Stimulated activated CD4-positive, alpha-beta T cell treated with anti-CD3 and anti-CD28 coated beads, Interleukin-15, amount 100 ng/mL, for 48 hours (primary cell): ENCODE data around the gene PADI2.

Experiments used
- DNase-seq, 2 donors: peaks; one replicate each; pipeline ENCODE4 v3.0.0-alpha.2; 2020; ENCODE audit warnings: low read depth in 2 of 2

The PADI2 gene

GRCh38 chr1:17119076-17119772 is at the start of gene PADI2:
TSS of gene PADI2 (minus strand) at chr1:17119451. CDS start at chr1:17119371, 80 bp downstream.
- DNase-seq = peak; percentile 33 to 56

GRCh38 chr1:17168091-17168876 is 49.0 kb upstream of the PADI2 start:
- no peak for DNase-seq

GRCh38 chr1:17167786-17168090 is 48.5 kb upstream of the PADI2 start:
- DNase-seq = no peak

- no peak for DNase-seq
These were observed 48.0 kb upstream of the PADI2 start for GRCh38 chr1:17167041-17167785.

GRCh38 chr1:17165823-17166222 is 46.6 kb upstream of the PADI2 start:
- DNase-seq = no peak

DNA sequence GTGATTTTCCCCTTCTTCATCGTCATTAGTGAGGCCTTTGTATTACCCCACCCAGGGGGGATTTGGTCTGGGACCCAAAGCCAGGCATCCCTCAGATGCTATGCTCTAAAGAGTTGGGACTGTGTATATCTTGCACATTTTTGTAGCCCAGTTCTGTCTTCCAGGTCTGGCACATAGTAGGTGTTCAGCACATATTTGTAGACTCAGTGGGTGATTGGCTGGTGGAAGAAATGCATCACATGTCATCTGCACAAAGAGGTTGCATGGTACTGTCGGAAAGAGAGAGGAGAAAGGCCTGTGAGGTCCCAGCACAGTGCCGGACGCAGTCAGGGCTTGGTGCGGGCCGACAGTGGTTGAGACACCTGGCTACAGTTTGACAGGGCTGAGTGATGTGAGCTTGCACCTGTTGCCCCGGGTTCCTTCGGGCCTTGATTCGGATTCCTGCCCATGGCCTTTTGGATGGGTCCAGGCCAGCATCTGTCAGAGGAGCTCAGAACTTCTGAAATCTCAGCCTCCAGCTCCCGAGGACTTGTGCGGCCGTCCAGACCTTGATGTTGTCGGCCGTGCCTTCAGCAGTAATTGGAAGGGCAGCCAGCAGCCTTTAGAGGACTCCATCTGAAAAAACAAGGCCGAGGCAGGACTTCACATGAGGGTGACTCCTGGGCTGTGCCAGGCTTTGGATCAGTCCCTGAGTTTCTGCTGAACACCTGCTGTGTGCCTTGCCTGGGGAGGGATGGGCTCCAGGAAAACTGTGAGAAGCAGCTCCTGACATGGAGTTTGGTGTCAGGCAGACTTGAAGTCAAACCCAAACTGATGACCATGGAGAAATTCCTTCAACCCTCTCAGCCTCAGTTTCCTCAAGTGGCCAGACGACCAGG is 44.8 kb upstream of the PADI2 start:
- DNase-seq = no peak

- DNase-seq = no peak
These were observed 44.1 kb upstream of the PADI2 start for GRCh38 chr1:17163371-17163770.

DNA sequence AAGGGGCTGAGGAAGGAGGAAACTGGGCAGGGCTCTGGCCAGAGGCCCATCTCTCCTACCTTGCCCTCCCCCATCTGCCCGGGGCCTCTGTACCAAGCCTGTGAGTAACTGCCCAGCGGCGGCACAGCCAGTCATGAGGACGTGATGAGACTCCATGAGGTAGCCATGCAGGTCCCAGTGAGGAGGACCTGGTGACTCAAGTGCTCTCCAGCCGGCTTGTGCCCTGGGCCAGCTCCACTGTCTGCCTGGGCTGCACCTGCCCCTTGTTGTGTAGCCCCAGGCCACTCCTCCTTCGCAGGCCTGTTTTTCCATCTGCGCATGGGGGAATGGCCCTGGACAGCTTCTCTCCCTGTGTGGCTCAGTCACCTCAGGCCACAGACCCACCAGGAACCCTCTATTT is 43.7 kb upstream of the PADI2 start:
- DNase-seq = no peak

DNA sequence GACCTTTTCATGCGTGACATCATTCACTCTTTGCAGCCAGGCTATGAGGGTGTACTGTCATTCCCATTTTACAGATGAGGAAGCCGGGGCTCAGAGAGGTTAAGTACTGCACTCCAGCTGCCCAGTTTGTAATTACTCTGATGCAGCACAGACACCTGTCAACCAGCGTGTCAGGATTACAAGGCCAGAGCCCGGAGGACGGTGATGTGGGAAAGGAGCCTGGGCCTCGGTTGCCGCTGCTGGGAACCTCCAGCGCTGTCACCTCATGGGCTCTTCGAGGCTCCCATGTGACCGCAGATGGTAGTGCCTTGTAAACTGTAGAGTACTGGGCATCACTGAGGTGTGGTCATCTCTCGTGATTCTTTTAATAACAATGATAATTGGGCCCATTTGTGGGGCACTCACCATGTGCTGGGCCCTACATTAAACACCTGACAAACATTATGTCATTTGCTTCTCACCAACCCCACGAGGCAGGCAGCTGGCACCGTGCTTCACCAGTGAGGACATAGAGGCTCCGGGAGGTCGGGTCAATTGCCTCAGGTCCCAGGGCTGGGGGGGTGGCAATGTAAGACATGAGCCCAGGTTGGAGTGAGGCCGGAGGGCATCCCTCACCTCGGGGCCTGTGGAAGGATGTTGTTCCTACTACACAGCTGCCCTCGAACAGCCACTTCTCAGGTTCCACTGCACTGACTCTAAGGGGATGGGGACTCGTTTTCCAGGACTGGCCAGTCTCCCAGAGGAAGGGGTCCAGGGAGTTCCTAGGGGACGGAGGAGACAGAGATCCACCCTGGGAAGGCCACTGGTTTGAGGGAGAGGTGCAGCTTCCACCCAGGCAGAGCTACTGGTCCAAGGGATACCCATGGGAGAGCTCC is 42.9 kb upstream of the PADI2 start:
- no peak for DNase-seq

GRCh38 chr1:17161137-17161740 is 42.0 kb upstream of the PADI2 start:
- DNase-seq = no peak

DNA sequence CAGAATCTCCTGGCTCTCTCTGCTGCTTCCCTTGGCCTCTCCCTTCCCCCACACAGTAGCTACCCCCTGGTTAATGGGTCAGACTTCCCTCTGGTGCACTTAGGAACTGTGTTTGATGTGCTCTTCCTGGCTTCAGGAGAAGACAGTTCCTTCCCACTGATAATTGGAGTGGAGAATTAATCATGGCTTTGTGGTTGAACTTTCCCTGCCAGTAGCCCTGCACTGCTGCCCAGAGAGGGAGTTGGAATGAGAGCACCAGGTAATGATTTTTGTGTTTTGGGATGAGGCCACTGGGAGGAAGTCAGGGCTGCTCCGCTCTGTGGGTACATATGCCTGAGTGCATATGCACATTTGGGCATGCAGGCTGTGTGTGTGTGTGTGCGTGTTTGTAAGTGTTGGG is 39.7 kb upstream of the PADI2 start:
- DNase-seq = no peak

DNA sequence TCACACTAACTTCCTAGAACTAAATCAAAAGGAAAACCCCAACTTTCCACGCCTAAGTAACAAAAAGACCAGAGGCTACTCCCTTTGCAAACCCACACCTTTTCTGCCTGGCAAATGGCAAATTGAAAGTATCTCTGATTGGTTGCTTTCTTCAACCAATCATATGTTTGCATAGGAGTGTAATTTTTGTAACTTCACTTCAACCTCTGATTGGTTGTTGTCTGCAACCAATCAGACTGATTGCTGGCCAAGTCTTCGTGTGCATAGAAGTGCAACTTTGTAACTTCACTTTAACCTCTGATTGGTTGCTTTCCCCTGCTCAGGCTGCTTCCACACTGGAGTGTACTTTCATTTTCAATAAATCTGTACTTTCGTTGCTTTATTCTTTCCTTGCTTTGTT is 36.9 kb upstream of the PADI2 start:
- DNase-seq = no peak

GRCh38 chr1:17155257-17155920 is 36.1 kb upstream of the PADI2 start:
- DNase-seq = no peak

DNA sequence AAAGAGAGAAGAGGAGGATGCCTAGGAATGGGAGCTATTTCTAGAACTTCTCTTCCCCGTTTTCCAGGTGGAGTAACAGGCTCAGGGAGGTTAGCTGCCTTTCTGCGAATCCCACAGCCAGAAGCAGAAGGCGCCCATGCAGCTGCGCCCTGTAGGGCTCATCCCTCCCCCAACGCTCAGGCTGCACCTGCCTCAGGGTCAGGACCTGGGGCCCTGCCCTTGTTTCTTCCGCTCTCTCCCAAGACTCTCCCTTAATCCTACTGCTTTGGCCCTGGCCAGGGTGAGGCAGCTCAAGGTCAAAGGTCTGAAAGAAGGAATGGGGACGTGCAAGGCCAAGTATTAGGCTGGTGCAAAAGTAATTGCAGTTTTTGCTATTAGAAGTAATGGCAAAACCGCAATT is 30.5 kb upstream of the PADI2 start:
- DNase-seq = no peak

DNA sequence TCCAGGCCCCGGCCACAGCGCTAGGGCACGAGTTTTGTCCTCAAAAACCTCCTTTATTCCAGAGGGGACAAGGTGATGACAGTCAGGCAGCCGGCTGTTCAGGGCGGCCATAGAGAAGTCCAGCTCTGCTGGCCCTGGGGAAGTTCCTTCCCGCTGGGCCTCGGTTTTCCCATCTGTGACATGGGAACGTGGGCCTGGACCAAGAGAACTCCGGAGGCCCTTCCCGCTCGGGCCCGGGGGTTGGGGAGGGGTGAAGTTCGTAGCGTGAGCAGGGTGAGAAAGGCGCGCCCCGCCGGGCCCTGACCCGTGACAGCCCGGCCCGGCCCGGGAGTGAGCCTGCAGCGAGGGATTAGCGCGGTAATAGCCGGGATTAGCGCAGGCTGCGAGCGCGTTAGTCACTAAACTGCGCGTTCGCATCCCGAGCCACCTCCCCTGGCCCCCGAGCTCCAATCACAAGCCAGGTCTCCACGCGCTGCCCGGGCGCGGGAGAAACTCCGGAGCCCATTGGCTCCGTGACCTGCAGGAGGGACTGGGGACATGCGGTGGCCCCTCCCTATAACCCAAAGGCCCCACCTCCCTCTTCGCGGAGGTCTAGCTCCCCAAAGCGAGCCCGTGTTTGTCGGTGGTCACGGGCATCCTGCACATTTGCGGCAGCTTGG is 29.8 kb upstream of the PADI2 start:
- DNase-seq = no peak

GRCh38 chr1:17145648-17146047 is 26.4 kb upstream of the PADI2 start:
- no peak for DNase-seq

DNA sequence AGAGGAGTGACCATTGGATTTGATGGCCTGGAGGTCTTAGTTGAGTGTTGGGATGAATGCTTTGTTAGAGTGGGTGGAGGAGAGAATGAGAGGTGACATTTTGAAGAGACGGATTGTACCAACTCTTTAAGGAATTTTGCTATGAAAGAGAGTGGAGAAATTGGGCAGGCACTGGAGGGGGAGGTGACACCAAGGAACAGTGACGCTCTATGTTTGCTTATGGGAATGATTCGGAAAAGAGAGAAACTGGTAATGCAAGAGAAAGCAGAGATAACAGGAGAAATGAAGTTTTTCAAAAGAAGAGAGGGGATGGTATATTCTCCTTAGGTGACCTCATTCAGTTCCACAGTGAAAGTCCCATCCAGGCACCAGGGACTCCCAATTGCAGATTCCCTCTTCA is 24.5 kb upstream of the PADI2 start:
- no peak for DNase-seq

GRCh38 chr1:17141441-17142197 is 22.4 kb upstream of the PADI2 start:
- no peak for DNase-seq

GRCh38 chr1:17140279-17140678 is 21.0 kb upstream of the PADI2 start:
- no peak for DNase-seq
